C4-2B (cell line): ENCODE data around the gene ISX.
"Not testable (repeated sequence)": the region's sequence is repeated elsewhere in the genome, so short reads cannot be mapped to it uniquely, and the experiment has no call there.

Experiments used
- H3K27ac ChIP-seq: fragments of 450-650 bp; 2 replicates; pipeline ENCODE4 v1.5.1; 2017
- ZFX ChIP-seq: fragments of 450-650 bp; IDR thresholded peaks from 2 replicates; pipeline ENCODE4 v1.6.1; 2017
- TF ChIP-seq, protein P1 (sequence below): fragments of 450-650 bp; conservative IDR thresholded peaks from 2 replicates; pipeline ENCODE4 v1.5.1; 2017; ENCODE audit warnings: mild to moderate bottlenecking

Gene ISX

DNA sequence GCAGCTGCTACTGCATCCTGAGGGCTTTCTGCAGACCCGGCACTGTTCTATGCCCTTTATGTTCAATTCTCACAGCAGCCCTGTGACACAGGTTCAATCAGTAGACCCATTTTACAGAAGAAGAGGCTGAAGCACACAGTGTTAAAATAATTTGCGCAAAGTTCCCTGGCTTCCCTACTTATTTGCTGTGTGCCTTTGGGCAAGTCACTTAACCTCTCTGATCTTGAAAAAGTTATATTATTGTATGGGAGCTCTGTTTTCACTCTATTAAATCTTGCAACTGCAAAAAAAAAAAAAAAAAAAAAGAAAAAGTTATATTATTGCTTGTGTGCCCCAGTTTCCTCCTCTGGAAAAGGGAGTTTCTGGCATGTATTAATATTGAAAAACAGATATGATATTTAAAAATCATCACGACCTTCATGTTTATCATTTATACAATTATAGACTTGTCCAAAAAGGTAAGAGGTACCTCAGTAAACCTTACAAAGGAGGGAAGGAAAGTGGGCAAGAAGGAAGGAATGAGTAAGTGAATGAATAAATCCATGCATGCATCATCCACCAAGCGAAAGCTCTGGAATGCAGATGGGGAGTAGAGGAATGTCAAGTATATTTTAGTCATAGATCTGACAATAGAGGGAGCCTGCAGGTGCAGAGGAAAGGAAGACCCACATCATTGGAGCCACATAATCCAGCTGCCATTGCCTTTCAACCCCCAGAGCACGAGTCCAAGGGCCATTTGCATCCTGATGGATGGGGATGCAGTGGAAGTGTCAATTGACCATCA is 21.2 kb upstream of the ISX start:
- no peak overlapping the region for H3K27ac ChIP-seq
- TF ChIP-seq, protein P1, sequence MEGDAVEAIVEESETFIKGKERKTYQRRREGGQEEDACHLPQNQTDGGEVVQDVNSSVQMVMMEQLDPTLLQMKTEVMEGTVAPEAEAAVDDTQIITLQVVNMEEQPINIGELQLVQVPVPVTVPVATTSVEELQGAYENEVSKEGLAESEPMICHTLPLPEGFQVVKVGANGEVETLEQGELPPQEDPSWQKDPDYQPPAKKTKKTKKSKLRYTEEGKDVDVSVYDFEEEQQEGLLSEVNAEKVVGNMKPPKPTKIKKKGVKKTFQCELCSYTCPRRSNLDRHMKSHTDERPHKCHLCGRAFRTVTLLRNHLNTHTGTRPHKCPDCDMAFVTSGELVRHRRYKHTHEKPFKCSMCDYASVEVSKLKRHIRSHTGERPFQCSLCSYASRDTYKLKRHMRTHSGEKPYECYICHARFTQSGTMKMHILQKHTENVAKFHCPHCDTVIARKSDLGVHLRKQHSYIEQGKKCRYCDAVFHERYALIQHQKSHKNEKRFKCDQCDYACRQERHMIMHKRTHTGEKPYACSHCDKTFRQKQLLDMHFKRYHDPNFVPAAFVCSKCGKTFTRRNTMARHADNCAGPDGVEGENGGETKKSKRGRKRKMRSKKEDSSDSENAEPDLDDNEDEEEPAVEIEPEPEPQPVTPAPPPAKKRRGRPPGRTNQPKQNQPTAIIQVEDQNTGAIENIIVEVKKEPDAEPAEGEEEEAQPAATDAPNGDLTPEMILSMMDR: no peak
- TF ChIP-seq ZFX: no peak

DNA sequence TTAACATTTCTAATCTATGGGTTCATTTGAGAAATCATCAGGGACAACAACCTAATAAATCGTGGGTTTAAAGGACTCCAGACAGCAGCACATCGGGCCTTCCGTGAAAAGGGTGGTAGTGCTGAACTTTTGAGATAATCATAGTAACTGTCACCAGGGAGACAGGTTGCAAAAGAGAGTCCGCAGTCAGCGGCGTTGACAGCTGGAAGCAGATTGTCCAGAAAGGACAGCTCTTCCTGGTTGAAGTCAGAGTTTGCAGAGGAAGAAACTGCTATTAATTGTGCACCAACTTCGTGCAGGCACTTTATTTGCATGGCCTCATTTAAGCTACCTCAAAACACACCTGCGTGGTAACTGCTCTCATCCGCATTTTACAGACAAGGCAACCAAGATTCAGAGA is 20.5 kb upstream of the ISX start:
- no peak for TF ChIP-seq ZFX
- TF ChIP-seq, protein P1: no peak
- H3K27ac ChIP-seq: no peak overlapping the region

DNA sequence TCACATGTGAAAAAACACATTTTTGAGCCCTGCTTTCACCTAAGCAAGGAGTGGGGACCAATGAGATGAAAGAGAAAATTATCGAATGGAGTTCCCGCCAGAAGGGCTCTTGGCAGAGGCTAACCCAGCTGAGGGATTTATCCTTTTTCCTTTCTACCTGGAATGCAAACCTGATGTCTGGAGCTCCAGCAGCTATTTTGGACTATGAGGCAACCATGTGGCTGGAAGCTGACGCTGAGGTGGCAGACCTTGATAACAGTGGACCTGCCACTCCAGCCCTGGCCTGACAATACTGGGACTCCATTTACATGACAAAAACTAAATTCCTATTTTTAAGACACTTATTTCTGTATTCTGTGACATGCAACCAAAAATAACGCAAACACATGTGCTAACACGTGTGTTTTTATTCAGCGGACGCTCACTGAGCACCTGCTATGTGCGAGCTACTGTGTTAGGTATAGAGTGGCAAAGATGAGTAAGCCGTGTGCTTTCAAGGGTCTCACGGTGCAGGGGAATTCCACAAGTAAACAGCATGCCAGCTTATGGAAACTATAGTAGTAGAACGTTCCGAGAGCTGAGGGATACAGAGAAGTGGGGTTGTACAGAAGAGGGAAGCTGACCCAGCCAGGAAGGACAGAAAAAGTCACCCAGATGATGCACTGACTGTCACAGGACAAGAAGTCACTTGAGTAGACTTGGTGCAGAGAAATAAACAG is 19.1 kb upstream of the ISX start:
- H3K27ac ChIP-seq: no peak overlapping the region
- TF ChIP-seq, protein P1: no peak
- no peak for TF ChIP-seq ZFX

DNA sequence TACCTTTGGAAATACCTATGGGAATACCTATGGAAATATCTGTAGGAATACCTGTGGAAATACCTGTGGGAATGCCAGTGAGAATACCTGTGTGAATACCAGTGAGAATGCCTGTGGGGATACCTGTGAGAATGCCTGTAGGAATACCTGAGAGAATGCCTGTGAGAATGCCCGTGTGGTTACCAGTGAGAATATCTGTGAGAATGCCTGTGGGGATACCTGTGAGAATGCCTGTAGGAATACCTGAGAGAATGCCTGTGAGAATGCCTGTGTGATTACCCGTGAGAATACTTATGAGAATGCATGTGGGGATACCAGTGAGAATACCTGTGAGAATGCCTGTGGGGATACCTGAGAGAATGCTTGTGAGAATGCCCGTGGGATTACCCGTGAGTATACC is 15.9 kb upstream of the ISX start:
- not testable (repeated sequence) for H3K27ac ChIP-seq

DNA sequence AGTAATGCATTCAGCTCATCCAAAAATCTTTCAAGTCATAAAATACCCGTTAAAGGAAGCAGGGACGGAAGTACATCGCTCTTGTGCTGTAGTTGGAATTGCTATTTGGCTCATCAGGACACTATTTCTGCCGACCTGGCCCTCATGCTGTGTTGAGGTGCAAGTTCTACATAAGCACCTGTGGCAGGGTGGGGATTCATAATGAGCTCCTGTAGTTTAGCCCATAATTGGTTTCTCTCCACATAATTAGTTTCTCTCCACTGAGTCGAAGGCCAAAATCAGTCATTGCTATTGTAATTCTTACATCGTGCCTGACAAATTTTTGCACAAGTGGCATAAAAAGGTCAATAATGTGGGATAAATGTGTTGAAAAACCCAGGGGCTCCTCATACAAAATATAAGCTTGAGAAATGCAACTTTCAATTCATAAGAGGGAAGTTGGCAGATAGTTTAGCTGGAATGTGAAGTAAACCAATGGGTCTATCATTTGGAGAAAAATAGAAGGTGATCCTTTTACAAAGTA is 14.9 kb upstream of the ISX start:
- TF ChIP-seq, protein P1: no peak
- no peak for TF ChIP-seq ZFX
- H3K27ac ChIP-seq: no peak overlapping the region

DNA sequence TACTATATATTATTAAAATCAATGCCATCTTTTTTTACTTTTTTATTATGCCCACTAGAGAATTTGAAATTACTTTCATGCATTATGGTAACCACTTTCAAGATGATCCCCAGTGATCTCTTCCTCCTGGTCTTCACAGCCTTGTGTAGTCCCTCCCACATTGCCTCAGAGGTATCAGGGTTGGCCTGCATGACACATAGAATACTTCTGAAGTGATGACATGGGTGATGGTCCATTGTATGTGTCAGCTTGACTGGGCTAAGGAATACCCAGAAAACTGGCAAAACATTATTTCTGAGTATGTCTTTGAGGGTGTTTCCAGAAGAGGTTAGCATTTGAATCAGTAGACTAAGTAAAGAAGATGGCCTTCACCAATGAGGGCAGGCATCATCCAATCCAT is 14.2 kb upstream of the ISX start:
- TF ChIP-seq, protein P1: no peak
- TF ChIP-seq ZFX: no peak
- no peak overlapping the region for H3K27ac ChIP-seq

DNA sequence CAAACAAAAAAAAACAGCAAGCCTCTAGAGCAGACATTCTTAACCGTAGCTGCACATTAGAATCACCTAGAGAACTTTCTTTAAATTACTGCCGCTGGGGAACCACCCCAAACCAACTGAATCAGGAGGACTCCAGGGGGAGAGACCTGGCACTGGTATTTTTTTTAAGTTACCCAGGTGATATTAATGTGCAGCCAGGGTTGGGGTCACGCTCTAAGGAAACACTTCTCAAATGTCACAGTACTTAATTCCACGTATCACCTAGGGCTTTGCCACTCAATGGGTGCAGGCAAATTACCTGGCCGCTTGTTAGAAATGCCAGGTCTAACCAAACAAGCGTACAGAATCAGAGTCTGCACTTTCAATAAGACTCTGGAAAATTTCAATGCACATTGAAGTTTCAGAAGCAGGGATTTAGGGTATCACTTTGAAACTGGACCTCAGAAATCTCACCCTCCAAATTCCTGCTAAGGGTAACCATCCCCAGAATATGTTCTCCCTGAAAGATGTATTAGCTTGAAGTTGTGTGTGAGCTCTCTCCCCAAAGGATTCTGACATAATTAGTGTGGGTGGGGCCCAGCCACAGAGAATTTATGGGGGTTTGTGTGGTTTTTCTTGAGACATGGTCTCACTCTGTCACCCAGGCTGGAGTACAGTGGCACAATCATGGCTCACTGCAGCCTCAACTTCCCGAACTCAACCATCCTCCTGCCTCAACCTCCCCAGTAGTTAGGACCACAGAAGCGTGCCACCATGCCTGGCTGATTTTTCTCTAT is 12.7 kb upstream of the ISX start:
- TF ChIP-seq, protein P1: no peak
- TF ChIP-seq ZFX: no peak
- peak overlapping the region; percentile 34; the same call in 1 of the 2 replicates for H3K27ac ChIP-seq
